COR-L47 (cell line): Measurements from ENCODE around the gene CKAP5.
"Not testable (repeated sequence)": the region's sequence is repeated elsewhere in the genome, so short reads cannot be mapped to it uniquely, and the experiment has no call there.

Source experiments
- DNase-seq: peaks from one replicate; lab custom pipeline; 2025; lab: John Stamatoyannopoulos, UW

The CKAP5 gene

DNA sequence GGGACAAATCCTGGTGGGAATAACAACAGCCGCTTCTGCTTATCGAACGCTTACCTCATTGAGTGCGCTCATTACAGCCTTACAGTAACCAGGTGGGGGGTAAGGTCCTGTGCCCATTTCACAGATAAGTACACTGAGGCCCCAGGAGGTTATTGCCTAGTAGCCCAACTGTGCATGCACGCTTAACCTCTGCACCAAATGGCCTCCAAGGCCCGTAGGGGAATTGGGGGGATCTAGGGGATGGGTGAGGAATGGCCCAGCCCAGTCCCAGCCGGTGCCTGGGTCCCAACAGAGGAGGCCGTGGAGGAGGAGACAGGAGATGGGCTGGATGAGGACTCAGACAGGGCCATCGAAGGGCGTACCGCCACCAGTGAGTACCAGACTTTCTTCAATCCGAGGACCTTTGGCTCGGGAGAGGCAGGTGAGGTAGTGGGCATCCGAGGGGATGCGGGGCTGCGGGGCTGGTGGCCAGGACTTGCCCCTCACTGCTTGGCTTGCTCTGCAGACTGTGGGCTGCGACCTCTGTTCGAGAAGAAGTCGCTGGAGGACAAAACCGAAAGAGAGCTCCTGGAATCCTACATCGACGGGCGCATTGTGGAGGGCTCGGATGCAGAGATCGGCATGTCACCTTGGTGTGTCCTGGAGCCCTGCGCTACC is 119.7 kb downstream of the CKAP5 start:
- no peak for DNase-seq

DNA sequence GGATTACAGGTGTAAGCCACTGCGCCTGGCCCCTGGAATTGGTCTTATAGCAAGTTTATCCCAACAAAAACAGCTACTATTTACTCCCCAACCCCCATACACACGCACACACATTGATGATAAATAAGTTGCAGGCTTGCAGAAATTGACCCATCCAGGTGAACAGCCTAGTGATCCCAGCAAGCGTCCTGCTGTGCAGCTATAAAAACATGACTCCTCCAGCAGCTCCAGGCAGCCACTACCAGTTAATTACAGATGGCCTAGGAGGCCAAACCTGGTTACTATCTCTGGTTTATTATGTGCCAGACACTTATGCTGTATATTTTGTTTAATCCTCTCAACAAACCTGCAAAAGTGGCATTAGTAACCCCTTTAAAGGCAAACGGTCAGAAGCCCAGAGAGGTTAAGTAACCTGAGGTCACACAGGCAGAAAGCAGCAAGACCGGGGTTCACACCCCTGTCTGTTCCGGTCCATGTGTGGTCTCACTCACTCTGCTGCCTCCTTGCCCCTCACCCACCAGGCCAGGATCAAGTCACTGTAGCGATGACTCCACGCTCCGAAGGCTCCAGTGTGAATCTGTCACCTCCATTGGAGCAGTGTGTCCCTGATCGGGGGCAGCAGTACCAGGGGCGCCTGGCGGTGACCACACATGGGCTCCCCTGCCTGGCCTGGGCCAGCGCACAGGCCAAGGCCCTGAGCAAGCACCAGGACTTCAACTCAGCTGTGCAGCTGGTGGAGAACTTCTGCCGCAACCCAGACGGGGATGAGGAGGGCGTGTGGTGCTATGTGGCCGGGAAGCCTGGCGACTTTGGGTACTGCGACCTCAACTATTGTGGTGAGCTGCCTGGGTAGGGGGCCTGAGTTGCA is 120.5 kb downstream of the CKAP5 start:
- DNase-seq, result no peak

DNA sequence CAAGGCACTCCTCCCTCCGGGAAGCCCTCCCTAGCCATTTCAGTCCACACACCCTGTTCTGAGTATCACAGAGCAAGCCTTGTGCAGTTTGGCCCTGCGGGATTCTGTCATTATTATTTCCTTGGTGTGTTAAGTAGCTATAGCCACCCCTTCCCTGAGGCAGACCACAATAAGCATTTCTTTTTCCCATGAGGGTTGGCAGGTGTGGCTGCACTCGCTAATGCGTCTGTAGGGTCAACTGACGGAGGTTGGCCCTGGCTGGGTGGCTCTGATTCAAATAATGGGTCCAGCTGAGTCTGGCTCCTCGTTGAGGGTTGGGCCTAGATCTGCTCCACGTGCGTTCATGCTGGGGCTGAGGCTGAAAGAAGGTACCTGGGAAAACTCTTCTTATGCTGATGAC is 122.0 kb downstream of the CKAP5 start:
- DNase-seq, result no peak

DNA sequence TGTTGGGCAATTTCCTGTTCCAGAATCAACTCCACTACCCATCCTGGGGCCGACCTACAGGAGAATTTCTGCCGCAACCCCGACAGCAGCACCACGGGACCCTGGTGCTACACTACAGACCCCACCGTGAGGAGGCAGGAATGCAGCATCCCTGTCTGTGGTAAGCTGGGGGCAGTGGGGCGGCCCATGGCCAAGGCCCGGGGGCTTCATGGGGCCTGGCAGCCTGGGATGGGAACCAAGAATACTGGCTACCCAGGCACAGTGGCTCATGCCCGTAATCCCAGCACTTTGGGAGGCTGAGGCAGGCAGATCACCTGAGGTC is 122.8 kb downstream of the CKAP5 start:
- no peak for DNase-seq

DNA sequence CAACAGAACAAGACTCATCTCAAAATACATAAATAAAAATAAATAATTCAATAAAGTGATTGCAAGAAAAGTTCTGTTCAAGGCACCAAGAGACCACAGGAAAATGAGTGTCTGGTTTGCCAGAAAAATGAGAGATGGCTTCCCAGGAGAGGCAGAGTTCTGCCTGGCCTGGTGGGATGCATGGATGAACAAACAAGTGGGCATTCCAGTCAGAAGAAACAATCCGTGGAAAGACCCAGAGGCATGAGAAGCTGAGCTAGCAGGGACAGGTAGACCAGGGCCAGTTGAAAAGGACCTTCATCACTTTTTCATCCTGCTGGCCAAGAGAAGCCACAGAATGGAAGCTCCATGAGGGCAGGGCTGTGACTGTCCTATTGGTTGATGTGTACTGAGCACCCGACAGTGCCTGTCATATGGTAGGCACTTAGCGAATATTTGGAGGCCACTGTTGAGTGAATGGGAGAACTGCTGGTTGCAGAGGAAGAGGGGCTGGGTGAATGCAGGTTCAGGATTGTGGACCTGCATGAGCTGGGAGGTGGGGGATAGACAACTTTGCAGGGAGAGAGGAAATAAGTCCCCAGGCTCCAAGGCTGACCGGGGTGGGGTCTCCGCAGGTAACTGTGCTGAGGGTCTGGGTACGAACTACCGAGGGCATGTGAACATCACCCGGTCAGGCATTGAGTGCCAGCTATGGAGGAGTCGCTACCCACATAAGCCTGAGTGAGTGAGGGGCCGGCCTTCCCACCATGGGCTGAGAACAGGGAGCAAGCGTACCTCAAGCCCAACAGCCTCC is 123.3 kb downstream of the CKAP5 start:
- DNase-seq, result no peak

DNA sequence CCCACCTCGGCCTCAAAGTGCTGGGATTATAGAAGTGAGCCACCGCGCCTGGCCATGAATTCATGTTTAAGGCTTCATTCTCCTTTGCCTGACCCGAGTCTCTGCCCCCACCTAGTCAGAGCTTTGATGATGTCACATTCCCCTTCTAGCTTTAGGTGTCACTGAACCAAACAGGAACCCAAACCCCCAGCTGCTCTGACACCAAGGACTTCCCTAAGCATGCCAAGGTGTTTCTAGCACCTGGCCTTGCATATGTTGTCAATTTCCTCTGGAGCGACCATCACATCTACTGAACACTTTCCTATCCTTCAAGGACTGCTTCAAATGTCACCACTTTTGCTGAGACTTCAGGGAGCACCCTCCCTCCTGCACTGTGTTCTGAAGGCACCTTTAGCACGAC is 124.8 kb downstream of the CKAP5 start:
- DNase-seq, result no peak

DNA sequence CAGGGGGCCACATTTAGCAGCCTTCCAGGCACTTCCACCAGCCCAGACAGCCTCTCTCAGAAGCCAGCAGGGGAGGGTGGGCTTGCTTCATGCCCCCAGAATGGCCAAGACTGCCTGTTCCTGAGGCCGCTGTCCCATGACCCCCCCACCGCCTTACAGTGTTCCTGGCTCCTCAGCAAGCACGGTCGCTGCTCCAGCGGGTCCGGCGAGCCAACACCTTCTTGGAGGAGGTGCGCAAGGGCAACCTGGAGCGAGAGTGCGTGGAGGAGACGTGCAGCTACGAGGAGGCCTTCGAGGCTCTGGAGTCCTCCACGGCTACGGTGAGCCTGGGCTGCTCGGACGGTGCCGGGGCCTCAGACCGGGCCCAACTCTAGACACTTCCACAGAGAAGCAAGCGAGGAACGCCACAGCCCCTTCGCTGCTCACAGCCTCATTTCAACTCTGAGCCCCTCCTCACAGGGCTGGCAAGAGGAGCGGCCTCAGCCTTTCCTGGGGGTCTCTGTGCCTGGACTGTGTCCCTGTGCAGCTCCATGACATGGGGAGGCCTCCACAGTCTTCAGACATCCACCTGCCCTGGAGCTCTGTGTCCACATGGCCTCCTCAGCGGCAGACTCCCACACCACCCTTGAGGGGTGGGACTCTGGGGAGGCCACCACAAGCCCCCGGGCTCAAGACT is 126.4 kb downstream of the CKAP5 start:
- DNase-seq, result no peak

DNA sequence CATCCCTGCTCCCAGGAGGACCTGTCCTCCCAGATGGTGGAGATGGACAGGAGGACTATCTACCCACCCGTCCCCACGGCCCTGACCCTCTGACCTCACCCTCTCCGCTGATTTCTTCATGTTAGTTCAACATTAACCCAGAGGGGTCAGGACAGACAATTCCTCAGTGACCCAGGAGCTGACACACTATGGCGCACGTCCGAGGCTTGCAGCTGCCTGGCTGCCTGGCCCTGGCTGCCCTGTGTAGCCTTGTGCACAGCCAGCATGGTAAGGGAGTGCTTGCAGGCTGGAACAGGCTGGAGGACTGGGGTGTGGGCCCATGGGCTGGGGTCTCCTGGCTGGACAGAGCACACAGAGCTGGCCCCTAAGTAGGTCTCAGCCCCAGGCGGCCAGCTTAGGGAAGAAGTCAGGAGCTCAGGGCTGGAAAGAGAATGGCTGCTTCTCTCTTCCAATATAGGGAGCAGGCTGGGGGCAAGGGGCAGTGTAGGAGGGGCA is 127.0 kb downstream of the CKAP5 start, which contains the start of gene F2:
Gene F2 (plus strand): TSS at position 166 of the 495 bp plus-strand sequence. CDS start 23 bp downstream, at position 189.
- no peak for DNase-seq

DNA sequence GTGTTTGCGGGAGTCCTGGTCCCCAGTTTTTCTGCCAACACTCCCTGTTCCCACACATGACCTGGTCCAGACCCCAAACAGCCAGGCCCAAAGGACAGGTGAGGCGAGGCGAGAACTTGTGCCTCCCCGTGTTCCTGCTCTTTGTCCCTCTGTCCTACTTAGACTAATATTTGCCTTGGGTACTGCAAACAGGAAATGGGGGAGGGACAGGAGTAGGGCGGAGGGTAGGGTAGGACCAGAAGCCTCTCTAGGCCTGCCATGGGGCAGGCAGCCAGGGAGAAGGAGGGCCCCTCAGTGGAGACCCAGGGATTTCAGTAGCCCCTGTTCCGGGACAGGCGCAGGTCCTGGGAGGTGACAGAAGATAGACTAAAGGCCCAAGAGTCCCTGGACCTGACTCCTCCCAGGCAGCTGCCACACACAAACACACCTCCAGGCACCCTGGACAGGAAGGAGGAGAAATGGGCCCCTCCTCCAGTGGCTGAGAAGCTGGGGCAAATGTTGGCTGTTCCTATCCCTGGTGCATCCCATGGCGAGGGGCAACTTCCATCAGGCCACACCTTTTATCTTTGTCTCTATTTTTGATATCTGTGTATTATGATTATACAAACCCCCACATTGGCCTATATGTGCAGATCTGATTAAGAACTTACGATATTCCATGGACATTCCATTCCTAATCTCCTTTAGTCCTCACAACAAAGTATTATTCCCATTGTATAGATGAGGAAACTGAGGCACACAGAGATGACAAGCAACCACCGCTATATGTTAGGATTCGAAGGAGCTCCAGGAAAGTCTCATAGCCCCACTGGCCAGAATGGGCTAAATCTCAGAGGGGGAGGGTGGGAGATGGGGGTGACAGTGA is 127.7 kb downstream of the CKAP5 start:
- no peak for DNase-seq

DNA sequence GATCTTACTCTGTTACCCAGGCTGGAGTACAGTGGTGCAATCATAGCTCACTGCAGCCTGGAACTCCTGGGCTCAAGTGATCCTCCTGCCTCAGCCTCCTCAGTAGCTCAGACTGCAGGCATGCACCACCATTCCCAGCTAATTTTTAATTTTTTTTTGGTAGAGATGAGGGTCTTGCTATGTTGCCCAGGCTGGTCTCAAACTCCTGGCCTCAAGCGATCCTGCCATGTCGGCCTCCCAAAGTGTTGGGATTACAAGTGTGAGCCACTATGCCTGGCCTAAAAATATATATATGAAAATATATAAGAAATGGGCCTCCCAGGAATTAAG is 128.3 kb downstream of the CKAP5 start:
- not testable (repeated sequence) for DNase-seq

DNA sequence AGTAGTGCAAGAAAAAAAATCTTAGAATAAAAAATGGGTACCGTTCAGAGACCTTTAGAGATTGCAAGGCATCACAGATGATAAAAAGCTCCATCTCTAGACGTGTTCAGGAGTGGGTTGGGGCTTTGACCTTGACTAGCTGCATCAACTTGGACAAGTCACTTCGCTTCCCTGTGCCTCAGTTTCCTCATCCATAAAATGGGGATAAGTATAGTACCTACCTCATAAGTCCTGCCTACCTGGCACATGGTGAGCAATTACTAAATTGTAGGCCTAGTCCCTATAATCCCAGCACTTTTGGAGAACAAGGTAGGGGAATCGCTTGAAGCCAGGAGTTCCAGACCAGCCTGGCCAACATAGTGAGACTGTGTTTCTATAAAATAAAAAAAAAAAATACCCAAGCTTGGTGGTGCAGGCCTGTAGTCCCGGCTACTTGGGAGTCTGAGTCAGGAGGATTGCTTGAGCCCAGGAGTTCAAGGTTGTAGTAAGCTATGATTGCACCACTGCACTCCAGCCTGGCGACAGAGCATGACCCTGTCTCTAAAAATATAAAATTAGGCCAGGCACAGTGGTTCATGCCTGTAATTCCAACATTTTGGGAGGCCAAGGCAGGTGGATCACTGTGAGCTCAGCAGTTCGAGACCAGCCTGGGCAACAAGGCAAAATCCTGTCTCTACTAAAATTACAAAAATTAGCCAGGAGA is 133.1 kb downstream of the CKAP5 start:
- no peak for DNase-seq

DNA sequence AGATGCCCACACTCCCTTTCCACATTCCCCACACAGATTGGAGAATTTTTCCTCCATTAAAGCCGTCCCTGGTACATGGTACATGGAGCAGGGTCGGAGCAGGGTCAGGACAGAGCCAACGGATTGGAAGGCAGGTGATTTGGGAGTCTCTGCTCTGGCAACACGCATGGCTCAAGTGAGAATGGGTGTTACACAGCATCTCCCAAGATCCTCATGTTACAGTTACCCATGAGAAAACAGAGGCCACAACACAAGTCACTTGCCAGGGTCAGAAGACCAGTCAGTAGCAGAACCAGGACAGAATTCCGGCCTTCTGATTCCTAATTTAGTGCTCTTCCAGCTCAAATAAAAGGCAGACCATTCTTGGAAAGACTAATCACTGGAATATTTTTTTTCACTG is 134.8 kb downstream of the CKAP5 start:
- DNase-seq, result no peak

DNA sequence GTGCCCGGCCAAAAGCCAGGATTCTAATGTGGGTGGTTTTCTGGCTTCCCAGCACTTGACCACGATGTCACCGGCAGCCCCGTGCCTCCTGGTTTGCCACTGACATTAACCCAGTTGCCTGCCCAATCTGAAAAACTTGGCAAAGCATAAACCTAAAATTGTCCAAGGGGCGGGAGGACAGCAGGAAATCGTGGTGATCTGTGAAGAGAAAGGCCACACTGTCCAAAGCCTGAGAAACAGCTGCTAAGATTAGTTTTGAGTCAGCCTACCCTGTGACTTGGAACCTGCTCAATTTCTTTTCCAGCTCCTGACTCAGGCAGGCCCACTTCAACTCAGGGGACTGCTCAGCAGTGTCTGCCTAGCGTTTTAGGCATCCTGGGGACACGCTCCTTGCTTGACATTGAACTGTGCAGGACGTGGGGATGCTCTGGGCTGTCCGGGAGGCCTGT is 135.2 kb downstream of the CKAP5 start:
- no peak for DNase-seq

DNA sequence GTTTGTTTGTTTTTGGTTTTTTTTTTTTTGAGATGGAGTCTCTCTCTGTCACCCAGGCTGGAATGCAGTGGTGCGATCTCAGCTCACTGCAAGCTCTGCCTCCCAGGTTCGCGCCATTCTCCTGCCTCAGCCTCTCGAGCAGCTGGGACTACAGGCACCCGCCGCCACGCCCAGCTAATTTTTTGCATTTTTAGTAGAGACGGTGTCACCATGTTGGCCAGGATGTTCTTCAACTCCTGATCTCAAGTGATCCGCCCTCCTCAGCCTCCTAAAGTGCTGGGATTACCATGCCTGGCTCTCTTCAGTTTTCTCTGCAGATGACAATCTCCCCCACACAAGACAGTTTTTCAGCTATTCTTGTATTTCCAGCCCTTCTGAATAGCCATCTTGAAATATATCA is 136.7 kb downstream of the CKAP5 start:
- DNase-seq, result not testable (repeated sequence)

DNA sequence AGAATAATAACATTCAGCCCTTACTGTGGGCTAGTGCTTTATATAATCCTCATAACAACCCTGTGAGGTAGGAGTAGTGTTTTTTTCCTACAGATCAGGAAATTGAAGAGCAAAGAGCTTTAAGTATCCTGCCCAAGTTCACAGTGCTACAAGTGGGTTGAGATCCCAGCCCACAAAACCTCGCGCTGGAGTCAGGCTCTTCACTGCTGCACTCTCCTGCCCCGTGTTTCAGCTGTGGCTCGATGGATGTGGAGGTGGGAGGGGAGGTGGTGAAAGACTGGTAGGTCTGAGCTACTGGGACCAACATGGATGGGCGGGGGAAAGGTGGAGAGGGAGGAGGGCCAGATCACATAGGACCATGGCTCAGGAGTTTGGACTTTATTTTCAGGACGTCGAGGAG is 139.2 kb downstream of the CKAP5 start:
- no peak for DNase-seq

DNA sequence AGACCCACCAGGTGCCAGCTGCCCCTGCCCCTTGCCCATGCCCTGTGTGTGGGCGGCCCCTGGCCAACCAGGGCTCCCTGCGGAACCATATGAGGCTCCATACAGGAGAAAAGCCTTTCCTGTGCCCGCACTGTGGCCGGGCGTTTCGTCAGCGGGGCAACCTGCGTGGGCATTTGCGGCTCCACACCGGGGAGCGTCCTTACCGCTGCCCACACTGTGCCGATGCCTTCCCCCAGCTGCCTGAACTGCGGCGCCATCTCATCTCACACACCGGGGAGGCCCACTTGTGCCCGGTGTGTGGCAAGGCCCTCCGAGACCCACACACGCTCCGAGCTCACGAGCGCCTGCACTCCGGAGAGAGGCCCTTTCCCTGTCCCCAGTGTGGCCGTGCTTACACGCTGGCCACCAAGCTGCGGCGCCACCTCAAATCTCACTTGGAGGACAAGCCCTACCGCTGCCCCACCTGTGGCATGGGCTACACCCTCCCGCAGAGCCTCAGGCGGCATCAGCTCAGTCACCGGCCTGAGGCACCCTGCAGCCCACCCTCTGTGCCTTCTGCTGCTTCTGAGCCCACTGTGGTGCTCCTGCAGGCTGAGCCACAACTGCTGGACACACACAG is 140.9 kb downstream of the CKAP5 start:
- no peak for DNase-seq

DNA sequence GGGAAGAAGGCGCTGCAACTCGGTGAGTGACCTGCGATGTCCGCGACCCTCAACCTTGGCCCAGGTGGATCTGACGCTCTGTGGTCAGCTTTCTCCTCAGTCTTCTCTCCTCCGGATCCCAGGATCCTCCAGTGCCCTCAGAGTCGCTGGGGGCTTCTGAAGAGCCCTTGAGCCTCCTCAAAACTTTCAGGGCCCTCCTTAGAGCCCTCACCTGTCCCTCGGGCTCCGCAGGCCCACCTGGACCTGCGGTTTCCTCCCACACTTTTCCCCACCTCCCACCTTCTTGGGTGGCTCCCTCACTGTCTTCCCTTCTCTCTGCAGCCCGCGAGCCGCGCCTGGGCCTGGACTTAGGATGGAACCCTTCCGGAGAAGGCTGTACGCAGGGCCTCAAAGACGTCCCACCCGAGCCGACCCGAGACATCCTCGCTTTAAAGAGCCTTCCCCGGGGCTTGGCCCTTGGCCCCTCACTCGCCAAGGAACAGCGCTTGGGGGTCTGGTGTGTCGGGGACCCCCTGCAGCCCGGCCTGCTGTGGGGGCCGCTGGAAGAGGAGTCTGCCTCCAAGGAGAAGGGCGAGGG is 144.9 kb downstream of the CKAP5 start:
- no peak for DNase-seq

DNA sequence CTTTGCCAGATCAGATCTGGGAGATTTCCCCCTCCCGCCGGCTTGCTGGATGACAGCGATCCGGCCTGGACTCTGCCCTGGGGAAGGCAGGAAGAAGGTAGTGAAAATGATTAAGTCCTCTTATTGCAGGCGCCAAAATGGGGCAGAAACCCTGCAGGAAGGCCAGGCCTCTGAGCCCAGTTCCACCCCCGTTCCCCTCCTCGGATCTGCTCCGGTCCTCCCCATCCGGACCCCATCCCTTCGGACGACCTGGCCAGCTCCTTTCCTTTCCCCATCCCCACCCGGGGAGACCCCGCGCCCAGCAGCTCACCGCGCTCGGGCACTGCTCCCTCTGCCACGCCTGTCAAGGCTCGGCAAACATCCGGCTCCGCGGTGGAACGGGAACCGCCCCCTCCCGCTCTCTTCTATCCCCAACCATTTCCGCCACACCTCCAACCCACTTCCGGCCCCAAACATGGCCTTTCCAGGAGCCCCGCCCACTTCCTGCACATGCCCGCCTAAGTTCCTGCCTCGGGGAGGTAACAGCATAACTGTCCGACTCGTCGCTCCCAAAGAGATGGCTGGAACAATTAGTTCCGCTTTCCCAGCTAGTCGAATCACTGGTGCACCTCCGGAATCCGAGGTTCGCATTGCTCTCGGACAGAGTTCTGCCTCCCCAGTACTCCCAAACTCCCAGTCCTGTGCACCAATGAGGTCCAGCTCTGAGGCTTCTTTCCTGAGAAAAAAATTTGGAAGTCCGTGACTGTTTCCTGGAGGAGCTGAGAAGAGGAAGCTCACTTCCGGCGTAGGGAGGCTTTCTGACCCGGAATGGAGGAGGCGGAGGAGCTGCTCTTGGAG is 145.6 kb downstream of the CKAP5 start, which contains the start of the genes ARHGAP1 and ZNF408:
Gene ARHGAP1 (minus strand): TSS at position 379 of the 837 bp plus-strand sequence. CDS start 4,512 bp downstream, outside the sequence.
Gene ZNF408 (plus strand): TSS at position 791 of the 837 bp plus-strand sequence. CDS start 17 bp downstream, at position 808.
- DNase-seq, result peak; percentile 99
